EH (cell line): ENCODE measurements around the gene CNKSR3.
A peak's percentile ranks its signal among the peaks of the same experiment; 100 is the strongest.
"Not testable (repeated sequence)": the region's sequence is repeated elsewhere in the genome, so short reads cannot be mapped to it uniquely, and the experiment has no call there.

ENCODE experiments used
- DNase-seq: peaks from one replicate; pipeline ENCODE4 v3.0.0-alpha.2; 2015; ENCODE audit warnings: low read depth

CNKSR3 gene

DNA sequence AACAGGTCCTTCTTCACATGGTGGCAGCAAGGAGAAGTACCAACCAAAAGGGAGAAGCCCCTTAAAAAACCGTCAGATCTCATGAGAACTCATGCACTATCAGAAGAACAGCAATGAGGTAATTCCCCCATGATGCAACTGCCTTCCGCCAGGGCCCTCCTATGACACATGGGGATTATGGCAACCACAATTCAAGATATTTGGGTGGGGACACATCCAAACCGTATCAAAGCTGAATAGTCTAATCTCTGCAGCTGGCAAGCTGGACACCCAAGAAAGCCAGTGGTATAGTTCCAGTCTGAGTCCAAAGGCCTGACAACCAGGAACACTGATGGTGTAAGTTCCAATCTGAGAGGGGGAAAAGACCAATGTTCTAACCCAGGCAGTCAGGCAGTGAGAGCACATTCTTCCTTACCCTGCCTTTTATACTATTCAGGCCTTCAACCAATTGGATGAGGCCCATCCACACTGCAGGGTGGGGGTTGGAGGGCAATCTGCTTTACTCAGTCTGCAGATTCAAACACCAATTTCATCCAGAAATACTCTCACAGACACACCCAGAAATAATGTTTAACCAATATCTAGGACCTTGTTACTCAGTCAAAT lies 17.9 kb upstream of the CNKSR3 start:
- no peak for DNase-seq

DNA sequence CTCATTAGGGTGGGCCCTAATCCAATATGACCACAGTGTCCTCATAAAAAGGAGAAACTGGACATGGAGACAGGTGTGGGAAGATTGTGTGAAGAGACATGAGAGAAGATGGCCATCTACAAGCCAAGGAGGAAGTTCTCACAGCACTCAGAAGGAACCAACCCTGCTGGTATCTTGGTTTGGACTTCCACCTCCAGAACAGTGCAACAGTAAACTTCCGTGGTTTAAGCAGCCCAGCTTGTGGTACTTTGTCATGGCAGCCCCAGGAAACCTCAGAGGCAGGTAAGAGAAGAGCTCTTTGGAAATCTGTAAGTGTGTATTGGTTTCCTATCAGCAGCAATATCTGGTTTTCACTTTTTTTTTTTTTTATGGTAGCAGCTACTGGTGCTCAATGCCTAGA lies 16.5 kb upstream of the CNKSR3 start:
- no peak for DNase-seq

DNA sequence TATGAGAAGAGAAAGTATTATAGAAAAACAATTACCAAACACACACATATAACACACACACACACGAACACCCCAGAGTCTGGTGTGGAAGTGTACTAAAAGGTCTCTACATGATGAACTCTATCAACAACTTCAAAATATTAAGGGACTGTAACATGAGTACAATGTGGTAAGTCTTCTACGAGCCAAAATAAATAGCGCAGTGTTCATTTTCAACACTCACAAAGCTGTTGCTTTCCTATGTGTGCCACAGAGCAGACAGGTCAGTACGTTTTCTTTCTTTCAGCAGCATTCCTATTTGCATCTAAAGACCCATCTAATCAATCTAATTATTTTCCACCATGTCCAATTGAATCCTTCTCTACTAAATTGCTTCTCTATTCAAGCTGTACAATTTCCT lies 12.1 kb upstream of the CNKSR3 start:
- no peak for DNase-seq

DNA sequence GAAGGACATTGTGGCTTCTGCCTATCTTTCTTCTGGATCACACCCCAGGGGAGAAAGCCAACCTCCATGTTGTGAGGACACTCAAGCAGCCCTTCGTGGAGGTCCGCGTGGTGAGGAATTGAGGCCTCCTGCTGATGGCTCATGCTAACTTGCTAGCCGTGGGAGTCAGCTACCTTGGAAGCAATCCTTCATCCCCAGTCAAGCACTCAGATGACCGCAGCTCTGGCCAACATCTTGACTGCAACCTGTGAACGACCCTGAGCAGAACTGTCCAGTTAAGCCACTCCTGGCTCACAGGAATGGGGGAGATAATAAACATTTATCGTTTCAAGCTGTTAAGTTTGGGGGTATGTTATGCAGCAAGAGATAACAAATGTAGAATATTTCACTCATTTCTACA lies 10.9 kb upstream of the CNKSR3 start:
- DNase-seq: no peak

DNA sequence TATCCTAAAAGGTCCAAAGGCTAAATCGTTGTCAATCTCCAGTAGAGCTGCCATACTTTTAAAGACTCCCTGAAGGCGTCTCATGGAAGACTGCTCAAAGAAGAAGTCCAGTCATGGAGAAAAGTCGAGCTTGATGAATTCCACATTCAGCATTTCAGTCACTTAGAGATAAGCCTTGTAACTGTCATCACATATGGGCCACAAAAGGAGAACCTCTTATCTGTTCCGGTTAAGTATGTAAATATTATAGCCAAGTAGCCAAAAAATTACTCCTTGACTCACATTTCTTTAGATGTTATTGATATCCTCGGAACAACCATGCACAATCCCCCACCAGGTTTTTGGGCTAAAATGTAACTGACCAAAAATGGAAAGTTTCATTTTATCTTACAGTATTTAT lies 9.8 kb upstream of the CNKSR3 start:
- no peak for DNase-seq

DNA sequence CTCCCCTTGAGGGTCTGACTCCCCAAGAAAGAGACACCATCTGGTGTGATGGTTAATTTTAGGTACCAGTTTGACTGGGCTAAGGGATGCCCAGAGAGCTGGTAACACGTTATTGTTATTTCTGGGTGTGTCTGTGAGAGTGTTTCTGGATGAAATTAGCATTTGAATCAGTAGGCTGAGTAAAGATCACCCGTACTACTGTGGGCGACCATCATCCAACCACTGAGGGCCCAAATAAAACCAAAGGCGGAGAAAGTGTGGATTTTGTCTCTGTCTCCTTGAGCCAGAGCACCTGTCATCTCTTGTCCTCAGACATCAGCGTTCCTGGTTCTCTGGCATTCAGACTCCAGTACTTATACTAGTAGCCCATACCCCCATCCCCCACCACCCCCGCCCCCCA lies 7.9 kb upstream of the CNKSR3 start:
- DNase-seq: no peak

DNA sequence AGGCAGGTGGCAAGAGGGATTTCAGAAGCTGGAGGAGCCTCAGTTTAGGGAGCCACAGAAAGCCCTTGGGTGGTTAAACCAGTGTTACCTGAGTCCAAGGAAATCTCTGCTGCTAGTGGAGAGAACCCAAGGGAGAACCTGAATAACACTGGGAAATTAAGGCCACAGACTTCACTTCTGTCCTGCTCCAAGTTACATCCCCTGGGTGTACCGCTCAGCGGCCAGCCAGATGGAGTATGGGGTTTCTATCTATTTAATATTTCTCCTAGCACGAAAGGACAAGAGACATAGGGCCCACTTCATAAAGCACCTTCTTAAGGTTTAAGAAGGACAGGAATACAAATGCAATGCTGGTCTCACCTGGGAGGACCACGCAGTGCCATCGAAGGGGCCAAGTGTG lies 5.8 kb upstream of the CNKSR3 start:
- no peak for DNase-seq

DNA sequence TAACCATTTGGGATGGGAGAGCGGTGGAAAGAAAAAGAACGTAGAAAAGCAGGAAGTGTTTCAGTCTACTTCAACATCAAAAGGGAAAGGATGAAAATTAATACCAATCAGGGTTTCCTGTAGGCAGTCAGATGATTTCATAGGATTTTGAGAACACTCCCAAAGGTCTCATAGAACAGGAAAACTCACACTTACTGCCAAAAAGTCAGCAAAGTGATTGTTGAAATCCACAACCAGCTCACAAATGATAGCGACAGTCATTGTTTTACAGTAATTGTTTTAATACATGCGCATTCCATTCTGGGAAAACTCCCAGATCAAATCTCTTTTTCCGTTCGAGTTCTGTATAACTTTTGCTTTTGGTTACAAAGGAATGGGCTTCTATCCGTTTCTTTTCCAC lies 5.3 kb upstream of the CNKSR3 start:
- DNase-seq: no peak

DNA sequence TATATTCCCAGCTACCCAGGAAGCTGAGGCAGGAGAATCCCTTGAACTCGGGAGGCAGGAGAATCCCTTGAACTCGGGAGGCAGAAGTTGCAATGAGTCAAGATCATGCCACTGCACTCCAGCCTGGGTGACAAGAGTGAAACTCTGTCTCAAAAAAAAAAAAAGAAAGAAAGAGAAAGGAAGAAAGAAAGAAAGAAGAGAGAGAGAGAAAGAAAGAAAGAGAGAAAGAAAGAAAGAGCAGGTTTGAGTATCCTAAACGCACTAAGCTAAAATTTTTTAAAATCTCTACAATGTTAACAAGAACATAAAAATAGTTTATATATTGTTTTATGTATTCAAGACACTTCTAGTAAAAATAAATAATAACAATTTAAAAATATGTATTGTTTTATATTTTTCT lies 4.6 kb upstream of the CNKSR3 start:
- not testable (repeated sequence) for DNase-seq

DNA sequence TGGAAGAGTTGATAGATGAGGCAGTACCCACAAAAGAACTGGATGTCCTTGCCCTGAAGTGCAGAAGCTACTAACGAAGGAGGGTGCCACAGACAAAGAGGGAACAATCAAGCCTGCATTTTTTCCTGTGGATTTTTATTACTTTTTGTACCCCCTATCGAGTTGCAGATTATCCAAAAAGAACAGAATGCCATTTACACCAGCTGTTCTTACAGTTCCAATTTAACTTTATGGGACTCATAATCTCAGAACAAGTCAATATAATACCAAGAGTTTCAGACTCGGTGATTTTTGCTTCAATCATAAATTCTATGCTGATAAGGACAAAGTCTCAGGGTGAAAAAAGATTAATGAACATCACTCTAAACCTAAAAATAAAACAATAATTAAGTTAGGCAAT lies 4.0 kb upstream of the CNKSR3 start:
- DNase-seq: no peak

DNA sequence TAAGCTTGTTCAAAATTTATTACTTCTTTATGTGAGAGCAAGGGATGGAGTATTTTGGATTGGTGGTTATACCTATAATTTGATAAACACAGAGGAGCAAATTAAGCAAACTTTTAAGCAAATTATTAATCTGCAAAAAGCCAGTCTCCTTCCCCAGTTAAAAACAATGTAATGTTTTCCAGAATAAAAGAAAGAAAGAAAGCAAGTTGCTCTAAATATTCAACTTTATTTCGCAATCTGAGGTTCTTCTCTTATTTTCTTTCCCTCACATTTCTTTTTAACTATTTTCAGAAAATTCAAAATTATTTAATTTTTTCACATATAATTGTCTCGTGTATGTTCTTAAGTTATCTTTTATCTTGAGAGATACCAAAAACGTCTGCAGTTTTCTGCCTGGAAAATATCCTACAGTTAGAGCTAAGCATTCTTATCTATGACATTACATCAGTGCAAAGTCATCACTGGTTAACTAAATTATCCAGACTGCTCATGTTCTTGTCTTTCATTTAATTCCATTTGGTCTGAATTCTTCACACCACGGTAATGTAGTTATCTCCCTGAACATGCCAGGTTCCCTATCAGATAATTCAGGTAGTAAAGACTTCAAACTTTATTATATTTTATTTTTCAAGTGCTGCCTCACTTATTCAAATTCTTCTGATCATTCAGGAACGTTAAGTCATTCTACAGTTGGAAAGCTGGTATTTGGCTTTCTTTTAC lies 3.3 kb upstream of the CNKSR3 start:
- no peak for DNase-seq

DNA sequence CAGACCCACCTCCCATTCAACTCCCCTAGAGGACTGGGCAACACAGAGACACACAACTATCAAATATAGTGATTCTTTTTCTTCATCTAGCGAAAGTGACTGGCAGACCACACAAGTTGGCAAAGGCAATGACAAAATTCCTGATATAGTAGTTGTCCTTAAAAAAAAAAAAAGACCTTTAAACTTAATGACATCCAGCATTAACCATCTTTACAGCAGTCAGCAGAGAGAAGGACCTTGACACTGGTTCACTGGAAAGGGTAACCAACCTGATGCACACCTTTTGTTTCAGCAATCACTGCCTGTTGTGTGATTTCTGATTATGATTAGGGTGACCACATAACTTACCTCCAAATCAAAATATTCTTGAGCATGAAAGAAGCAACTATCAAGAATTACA lies 1.7 kb upstream of the CNKSR3 start:
- DNase-seq: no peak

DNA sequence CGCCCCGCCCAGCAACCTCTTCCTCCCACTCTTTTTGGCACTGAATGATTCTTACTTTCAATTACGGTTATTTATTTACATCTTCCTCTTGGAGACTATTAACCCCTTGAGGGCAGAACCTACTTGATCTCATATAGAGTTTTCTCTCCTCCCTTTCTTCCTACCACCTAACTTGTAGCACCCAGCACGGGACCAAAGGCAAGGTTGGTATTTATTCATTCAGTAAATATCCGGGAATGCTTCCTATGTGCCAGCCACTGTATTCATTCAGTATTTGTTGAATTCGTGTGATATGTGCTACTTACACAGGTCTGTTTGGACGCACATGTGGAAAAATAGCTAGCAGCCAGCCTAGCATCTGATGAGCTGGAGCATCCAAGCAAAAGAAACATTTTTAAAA lies 1.3 kb upstream of the CNKSR3 start:
- no peak for DNase-seq

DNA sequence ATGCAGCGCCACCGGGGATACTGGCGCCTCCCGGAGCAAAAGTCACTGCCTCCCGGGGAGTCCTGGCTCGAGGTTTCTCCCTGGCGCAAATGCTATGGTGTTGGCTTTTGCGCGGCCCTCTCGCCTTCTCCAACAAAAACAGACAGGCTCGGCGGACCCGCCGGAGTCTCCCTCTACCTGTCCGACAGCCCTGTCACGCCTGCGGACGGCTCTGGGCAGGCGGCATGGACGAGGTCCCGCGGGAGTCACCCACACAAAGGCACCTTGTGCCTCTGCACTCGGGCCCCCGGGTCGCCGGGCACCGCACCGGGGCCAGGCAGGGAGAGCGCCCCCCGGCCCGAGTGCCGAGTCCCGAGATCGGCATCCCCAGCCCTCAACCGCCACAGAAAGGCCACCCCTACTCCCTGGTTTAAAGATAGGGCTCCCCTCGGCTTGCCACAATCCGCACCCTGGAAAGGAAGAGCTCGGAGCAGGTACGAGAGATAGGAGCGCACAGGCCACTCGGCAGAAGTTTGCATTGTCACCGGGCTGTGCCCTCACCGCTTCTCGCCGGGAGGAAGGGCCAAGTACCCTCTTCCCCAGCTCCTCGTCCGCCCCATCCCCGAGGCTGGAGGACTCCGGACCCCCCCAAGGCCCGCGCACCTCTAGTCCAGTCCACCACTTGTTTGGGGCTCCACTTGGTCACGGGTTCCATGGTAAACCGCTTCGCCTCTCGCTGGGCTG lies 903 bp downstream of the CNKSR3 start:
- peak; percentile 51 for DNase-seq

DNA sequence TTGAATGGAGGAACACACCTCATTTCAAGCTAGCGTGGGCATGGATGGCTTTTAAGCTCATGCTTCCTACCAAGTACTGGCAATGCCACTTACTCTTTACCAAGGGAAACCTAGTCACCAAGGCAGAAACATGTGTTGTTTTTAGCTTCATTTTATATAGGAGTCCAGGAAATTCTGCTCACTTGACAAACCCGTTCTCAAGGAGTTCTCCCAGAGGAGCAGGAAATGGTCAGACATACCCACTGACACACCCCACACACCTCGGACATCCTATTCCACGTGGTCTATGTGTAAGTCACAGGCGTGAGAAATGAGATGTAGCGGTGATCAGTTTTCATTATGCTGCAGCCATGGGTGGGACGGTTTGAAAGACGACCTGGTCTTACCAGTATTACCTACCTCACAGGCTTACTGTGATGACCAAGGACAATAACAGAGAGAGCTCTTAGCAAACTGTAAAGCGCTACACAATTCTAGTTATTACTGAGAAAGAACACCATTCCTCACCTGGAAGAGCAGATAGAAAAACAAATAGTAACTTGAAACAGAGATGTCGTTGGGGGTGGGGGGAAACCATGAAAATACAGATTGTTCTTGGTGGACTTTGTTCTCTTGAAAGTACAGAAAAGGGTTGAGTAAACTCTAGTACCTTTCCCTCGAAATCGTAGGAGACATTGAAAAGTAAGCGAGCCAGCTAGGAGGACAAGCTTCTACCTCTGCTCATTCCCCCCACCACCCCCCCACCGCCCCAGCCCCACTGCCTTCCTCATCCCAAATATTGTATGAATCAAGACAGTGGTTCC lies 1.7 kb downstream of the CNKSR3 start:
- DNase-seq: peak; percentile 46

DNA sequence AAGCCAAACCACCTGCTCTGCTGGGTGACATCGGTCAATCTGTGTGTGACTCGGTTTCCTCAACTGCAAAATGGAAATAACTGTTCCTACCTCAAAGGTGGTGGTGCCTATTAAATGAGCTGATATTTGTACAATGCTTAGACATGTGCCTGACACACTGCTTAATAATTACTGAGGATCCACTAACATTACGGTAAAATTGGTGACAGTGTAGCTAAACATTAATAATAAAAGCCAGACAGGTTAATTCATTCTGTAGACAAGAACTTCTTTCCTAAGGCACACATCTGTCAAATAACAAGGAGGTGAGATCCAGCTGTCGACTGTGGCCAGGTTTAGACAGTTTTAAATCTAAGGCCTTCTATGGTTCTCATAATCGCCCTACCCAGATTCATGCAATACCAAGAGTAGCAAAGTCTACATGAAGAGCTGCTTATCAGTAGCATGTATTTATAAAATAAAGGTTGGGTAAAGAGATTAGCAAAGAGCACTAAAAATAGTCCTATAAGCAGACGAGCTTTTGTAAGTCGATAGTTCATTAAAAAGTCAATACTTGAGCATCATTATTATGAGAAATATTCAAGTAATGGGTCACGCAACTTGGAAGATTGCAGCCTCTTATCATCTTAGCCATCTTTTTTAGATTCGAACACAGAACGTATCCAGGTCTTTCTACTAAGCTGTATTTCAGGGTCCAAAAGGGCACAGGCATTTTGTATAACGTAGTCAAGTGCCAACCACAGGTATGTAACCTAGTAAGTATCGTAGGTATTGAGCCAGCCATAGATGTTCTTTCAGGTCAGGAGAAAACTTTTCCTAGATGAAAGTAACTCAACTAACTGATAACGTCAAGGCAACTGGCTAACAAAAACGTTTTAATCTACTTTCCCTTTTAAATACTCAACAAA lies 3.2 kb downstream of the CNKSR3 start:
- DNase-seq: no peak

DNA sequence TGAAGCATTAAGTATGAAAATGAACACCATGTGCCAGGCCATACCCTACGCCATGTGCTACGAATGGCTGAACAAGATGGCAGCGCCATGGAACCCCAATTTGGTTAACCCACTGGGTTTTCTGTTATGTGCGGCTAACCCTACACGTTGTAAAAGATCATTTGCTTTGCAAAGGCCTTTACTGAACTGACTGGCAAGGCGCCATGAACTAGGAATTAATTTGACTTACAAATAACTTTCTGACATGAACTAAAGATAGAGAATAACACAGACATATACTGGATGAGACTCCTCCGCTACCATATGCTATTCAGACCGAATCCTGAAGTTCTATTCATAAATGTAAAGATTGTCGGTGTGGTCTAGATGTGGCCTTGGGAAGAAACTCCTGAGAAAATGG lies 3.9 kb downstream of the CNKSR3 start:
- no peak for DNase-seq

DNA sequence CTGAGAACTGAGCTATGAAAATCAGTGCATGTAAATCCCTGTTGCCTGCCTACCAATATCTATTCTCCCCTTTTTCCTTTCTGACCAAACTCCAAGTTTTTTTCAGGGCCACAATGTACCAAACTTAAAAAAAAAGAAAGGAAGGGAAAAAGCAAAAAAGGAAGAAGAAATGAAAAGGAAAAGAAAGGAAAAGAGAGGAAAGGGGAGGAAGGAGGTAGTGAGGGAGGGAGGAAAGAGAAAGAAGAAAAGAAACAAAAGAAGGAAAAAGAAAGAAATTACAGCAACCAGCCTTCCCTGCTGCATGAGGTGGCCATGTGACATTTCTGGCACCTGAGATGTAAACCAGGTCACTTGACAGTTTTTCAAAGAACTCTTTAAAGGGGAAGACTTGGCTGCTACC lies 4.4 kb downstream of the CNKSR3 start:
- no peak for DNase-seq

DNA sequence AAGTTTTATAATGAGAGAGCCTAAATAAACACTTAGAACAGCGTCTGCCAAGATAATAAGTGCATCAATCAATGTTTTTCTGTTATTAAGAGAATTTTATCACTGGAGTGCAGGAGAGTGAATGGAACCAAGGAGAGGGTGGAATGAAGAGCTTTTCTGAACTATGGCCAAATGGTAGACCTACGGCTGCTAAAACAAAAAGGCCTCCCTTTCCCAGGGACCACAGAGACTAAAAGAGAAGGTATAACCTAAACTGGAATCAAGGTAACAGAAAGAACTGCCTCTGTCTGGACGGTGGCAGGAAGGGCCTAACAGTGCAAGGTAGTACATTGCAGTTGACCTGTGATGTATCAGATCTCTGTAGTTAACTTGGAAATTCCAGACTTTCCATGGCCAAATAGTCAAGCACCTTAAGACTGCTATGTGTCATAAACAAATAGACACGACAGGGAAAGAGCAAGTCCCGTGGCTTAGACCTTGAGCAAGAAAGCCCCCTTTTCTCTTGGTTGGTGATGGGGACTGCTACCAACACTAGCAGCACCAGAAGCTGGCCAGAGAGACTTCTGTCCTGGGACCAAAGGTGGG lies 5.5 kb downstream of the CNKSR3 start:
- DNase-seq: no peak

DNA sequence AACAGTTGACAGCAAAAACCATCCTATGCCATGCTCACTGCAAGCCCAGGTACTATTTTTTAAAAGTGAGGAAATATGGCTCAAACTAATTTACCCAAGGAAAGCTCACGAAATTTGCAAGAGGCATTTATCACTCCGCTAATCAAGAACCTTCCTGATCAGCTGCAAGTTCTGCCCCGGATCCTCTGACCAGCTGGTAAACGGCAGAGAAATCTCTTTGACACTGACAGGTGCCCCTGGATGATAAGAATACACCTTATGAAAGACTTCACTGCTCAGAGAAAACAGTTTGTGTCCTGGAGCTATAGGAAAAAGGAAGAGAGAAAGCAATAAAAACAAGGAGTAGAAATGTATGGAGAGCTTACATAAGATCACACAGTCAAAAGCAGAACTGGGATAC lies 6.4 kb downstream of the CNKSR3 start:
- DNase-seq: no peak

DNA sequence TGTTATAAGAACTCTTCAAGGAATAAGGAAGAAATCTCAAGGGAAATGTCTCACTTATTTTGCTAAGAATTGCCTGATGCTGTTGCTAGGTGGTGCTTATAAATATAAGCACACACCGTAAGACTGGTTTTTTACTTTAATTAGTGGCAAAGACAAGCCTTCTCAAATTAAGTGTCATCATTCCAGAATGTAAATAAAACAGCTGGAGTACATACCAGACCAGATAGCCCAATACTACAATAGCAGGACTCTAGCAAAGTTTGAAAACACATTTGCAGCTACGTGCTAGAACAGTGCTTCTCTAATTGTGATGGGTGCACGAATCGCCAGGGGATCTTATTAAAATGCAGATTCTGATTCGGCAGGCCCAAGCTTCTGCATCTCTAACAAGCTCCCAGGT lies 6.8 kb downstream of the CNKSR3 start:
- peak; percentile 29 for DNase-seq
